SK-N-SH (cell line): Measurements from ENCODE around the gene GALNT13. TPM values are rescaled to one million over a fixed set of nuclear protein-coding genes. Genes with fewer than 3 reads are reported as not detected.

ENCODE experiments used
- CTCF ChIA-PET: fragments of 300-600, 350-600 bp; formaldehyde crosslinking; extraction: SDS; loops from one replicate; lab custom pipeline; 2021; lab: Yijun Ruan, JAX
- POLR2A ChIA-PET: fragments of 350-600 bp; sonication (Branson Sonifier 250); formaldehyde crosslinking; extraction: SDS; loops from one replicate; lab custom pipeline; 2020; ENCODE audit warnings: antibody characterized with exemption, inconsistent platforms; lab: Yijun Ruan, JAX
- DNase-seq: peaks from one replicate; pipeline ENCODE4 v3.0.0; 2012
- H2AFZ ChIP-seq: fragments of 200-600 bp; sonication (generic); 2 replicates; pipeline ENCODE4 v1.8.1; 2016; ENCODE audit warnings: antibody characterized with exemption, mild to moderate bottlenecking, low read depth
- H3F3A ChIP-seq: fragments of 200-600 bp; sonication (generic); replicated peaks from 2 replicates; pipeline ENCODE3; 2016; ENCODE audit warnings: antibody characterized with exemption, mild to moderate bottlenecking; ENCODE audit not compliant: insufficient read depth
- H3K27ac ChIP-seq, 2 experiments: fragments of 200-500 bp in 1 of 2; fragments of 200-600 bp in 1 of 2; sonication (Bioruptor generic) in 1 of 2; sonication (generic), shearing (Covaris generic) in 1 of 2; 2 replicates each; pipeline versions ENCODE4 v1.5.1 to v1.6.1; 2014 to 2016; ENCODE audit warnings: low read depth in 2 of 2, inconsistent platforms in 1 of 2, low read length in 1 of 2, mild to moderate bottlenecking in 1 of 2, mixed read lengths in 1 of 2
- H3K27me3 ChIP-seq: fragments of 200-600 bp; sonication (generic), shearing (Covaris generic); 2 replicates; pipeline ENCODE4 v1.6.1; 2016; ENCODE audit warnings: mixed run types; ENCODE audit not compliant: insufficient read depth
- H3K36me3 ChIP-seq, 2 experiments: fragments of 200-500 bp in 1 of 2; fragments of 200-600 bp in 1 of 2; sonication (Bioruptor generic) in 1 of 2; sonication (generic) in 1 of 2; replicated peaks in 1 of 2; 2 replicates each; pipeline versions ENCODE3 to v1.5.1; 2014 to 2016; ENCODE audit warnings: low read length in 1 of 2, mild to moderate bottlenecking in 1 of 2; ENCODE audit not compliant: insufficient read depth in 2 of 2, control insufficient read depth in 1 of 2
- H3K4me1 ChIP-seq, 2 experiments: fragments of 200-500 bp in 1 of 2; fragments of 200-600 bp in 1 of 2; sonication (Bioruptor generic) in 1 of 2; sonication (generic), shearing (Covaris generic) in 1 of 2; 2 replicates each; pipeline versions ENCODE4 v1.5.1 to v1.6.1; 2014 to 2016; ENCODE audit warnings: low read depth in 1 of 2, low read length in 1 of 2, mixed run types in 1 of 2; ENCODE audit not compliant: insufficient read depth in 2 of 2, control insufficient read depth in 1 of 2
- H3K4me2 ChIP-seq: fragments of 200-600 bp; sonication (generic), shearing (Covaris generic); 2 replicates; pipeline ENCODE4 v1.6.1; 2017; ENCODE audit warnings: mixed run types
- H3K4me3 ChIP-seq, 2 experiments: fragments of 200-500 bp in 1 of 2; fragments of 200-600 bp in 1 of 2; sonication (Bioruptor generic) in 1 of 2; sonication (generic), shearing (Covaris generic) in 1 of 2; 2 replicates each; pipeline versions ENCODE4 v1.5.1 to v1.8.1; 2014 to 2016; ENCODE audit warnings: low read depth in 2 of 2, inconsistent platforms in 1 of 2, low read length in 1 of 2, mild to moderate bottlenecking in 1 of 2, mixed read lengths in 1 of 2, moderate library complexity in 1 of 2
- H3K79me2 ChIP-seq: fragments of 200-600 bp; sonication (generic); 2 replicates; pipeline ENCODE4 v1.8.1; 2017; ENCODE audit warnings: mild to moderate bottlenecking; ENCODE audit not compliant: insufficient read depth
- H3K9ac ChIP-seq: fragments of 200-600 bp; sonication (generic); 2 replicates; pipeline ENCODE4 v1.6.1; 2017; ENCODE audit warnings: mixed run types
- H3K9me2 ChIP-seq: fragments of 200-600 bp; sonication (generic); 2 replicates; pipeline ENCODE4 v1.6.1; 2017; ENCODE audit warnings: mixed run types
- H3K9me3 ChIP-seq: fragments of 200-600 bp; sonication (generic); 2 replicates; pipeline ENCODE4 v1.6.1; 2017; ENCODE audit warnings: mixed run types, mild to moderate bottlenecking, moderate library complexity
- H4K20me1 ChIP-seq: fragments of 200-600 bp; sonication (generic); 2 replicates; pipeline ENCODE4 v1.6.1; 2017; ENCODE audit warnings: mild to moderate bottlenecking, mixed run types; ENCODE audit not compliant: insufficient read depth
- ELF1 ChIP-seq: IDR thresholded peaks from 2 replicates; pipeline ENCODE4 v1.4.0; 2012
- EZH2phosphoT487 ChIP-seq: fragments of 200-600 bp; sonication (generic); IDR thresholded peaks from 2 replicates; pipeline ENCODE4 v1.6.1; 2017; ENCODE audit warnings: low read depth, mixed run types, mild to moderate bottlenecking, antibody characterized with exemption, moderate library complexity, borderline replicate concordance
- GABPA ChIP-seq: IDR thresholded peaks from 2 replicates; pipeline ENCODE4 v1.4.0; 2012; ENCODE audit warnings: low read depth, mild to moderate bottlenecking
- GATA2 ChIP-seq: sonication (generic); formaldehyde crosslinking; IDR thresholded peaks from 2 replicates; pipeline ENCODE4 v1.5.0; 2020; ENCODE audit warnings: mild to moderate bottlenecking, missing genetic modification reagents
- JUND ChIP-seq: IDR thresholded peaks from 2 replicates; pipeline ENCODE4 v1.4.0; 2012
- MEF2A ChIP-seq: IDR thresholded peaks from 2 replicates; pipeline ENCODE4 v1.4.0; 2012; ENCODE audit warnings: low read depth, borderline replicate concordance
- MXI1 ChIP-seq: IDR thresholded peaks from 2 replicates; pipeline ENCODE4 v1.6.1; 2012; ENCODE audit warnings: mild to moderate bottlenecking, low read depth, low read length, improper control_type of control experiment
- NFIC ChIP-seq: IDR thresholded peaks from 2 replicates; pipeline ENCODE4 v1.4.0; 2012; ENCODE audit warnings: borderline replicate concordance
- NRF1 ChIP-seq: IDR thresholded peaks from 2 replicates; pipeline ENCODE4 v1.6.1; 2012; ENCODE audit warnings: low read depth, mild to moderate bottlenecking, low read length
- POLR2AphosphoS5 ChIP-seq: IDR thresholded peaks from 2 replicates; pipeline ENCODE4 v1.6.1; 2012; ENCODE audit warnings: low read depth, low read length
- RAD21 ChIP-seq: IDR thresholded peaks from 2 replicates; pipeline ENCODE4 v1.6.1; 2012; ENCODE audit warnings: mild to moderate bottlenecking, low read length
- RCOR1 ChIP-seq: fragments of 150-350 bp; IDR thresholded peaks from 2 replicates; pipeline ENCODE4 v1.6.1; 2017; ENCODE audit warnings: antibody characterized with exemption, low read length
- SMC3 ChIP-seq: IDR thresholded peaks from 2 replicates; pipeline ENCODE4 v1.6.1; 2012; ENCODE audit warnings: low read depth, low read length, improper control_type of control experiment
- TAF1 ChIP-seq: IDR thresholded peaks from 2 replicates; pipeline ENCODE4 v1.6.1; 2012; ENCODE audit warnings: low read depth, mild to moderate bottlenecking, low read length, moderate library complexity, borderline replicate concordance
- YY1 ChIP-seq: IDR thresholded peaks from 2 replicates; pipeline ENCODE4 v1.4.0; 2012; ENCODE audit warnings: low read depth, mild to moderate bottlenecking
- WGBS: methylation state at CpG from one replicate; pipeline ENCODE4 v1.1.6; 2017; ENCODE audit warnings: low lambda C conversion rate; 5-methylcytosine and 5-hydroxymethylcytosine counted together
- polyA plus RNA-seq, 3 experiments: library from polyadenylated mRNA; depleted of rRNA; stranded (reverse); fragments of >200 nt; gene quantifications; 2 replicates each; pipeline ENCODE4 v1.2.3, GENCODE V29; 2012
- TF ChIP-seq, protein P1 (sequence below): fragments of 150-350 bp; IDR thresholded peaks from 2 replicates; pipeline ENCODE4 v1.6.1; 2016; ENCODE audit warnings: mild to moderate bottlenecking, low read depth, low read length
- TF ChIP-seq, protein P2 (sequence below): IDR thresholded peaks from 2 replicates; pipeline ENCODE4 v1.4.0; 2012; ENCODE audit warnings: low read depth
- TF ChIP-seq, protein P3 (sequence below): IDR thresholded peaks from 2 replicates; pipeline ENCODE4 v1.6.1; 2012; ENCODE audit warnings: mild to moderate bottlenecking, low read depth, low read length, moderate library complexity

Gene GALNT13
- polyA plus RNA-seq, 1 of the 3 experiments (the other 2 are of a cell fraction), result 0.33 TPM

DNA sequence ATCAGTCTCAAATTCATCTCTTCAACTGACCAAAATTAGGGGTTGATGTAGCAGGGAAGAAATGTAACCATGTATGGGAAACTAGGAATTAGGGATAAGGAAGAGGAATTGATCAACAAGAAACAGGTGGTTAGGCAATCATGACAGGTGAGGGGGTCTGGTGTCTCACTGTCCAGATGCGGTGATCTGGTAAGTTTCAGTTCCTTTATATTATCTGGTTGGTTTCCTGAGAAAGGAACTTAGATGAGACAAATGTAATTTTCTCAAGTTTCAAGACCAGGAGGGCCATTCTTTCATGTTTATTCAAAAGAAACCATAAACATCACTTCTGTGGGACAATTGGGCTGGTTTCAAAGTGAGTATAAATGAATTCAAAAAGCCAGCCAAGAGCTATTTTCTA, 520.5 kb downstream of the GALNT13 start:
- no peak overlapping the region for H3K4me2 ChIP-seq
- H3K36me3 ChIP-seq, result no peaks in the 10 kb centered on the region
- ChIA-PET POLR2A (no interaction called here), CTCF (no interaction called here)
- no peak for TF ChIP-seq GATA2
- TF ChIP-seq, protein P1, sequence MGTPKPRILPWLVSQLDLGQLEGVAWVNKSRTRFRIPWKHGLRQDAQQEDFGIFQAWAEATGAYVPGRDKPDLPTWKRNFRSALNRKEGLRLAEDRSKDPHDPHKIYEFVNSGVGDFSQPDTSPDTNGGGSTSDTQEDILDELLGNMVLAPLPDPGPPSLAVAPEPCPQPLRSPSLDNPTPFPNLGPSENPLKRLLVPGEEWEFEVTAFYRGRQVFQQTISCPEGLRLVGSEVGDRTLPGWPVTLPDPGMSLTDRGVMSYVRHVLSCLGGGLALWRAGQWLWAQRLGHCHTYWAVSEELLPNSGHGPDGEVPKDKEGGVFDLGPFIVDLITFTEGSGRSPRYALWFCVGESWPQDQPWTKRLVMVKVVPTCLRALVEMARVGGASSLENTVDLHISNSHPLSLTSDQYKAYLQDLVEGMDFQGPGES, result no peak
- TF ChIP-seq RCOR1, result no peak
- no peak for TF ChIP-seq GABPA
- TF ChIP-seq, protein P2, sequence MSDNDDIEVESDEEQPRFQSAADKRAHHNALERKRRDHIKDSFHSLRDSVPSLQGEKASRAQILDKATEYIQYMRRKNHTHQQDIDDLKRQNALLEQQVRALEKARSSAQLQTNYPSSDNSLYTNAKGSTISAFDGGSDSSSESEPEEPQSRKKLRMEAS, result no peak
- no peak for TF ChIP-seq MXI1
- TF ChIP-seq, protein P3, sequence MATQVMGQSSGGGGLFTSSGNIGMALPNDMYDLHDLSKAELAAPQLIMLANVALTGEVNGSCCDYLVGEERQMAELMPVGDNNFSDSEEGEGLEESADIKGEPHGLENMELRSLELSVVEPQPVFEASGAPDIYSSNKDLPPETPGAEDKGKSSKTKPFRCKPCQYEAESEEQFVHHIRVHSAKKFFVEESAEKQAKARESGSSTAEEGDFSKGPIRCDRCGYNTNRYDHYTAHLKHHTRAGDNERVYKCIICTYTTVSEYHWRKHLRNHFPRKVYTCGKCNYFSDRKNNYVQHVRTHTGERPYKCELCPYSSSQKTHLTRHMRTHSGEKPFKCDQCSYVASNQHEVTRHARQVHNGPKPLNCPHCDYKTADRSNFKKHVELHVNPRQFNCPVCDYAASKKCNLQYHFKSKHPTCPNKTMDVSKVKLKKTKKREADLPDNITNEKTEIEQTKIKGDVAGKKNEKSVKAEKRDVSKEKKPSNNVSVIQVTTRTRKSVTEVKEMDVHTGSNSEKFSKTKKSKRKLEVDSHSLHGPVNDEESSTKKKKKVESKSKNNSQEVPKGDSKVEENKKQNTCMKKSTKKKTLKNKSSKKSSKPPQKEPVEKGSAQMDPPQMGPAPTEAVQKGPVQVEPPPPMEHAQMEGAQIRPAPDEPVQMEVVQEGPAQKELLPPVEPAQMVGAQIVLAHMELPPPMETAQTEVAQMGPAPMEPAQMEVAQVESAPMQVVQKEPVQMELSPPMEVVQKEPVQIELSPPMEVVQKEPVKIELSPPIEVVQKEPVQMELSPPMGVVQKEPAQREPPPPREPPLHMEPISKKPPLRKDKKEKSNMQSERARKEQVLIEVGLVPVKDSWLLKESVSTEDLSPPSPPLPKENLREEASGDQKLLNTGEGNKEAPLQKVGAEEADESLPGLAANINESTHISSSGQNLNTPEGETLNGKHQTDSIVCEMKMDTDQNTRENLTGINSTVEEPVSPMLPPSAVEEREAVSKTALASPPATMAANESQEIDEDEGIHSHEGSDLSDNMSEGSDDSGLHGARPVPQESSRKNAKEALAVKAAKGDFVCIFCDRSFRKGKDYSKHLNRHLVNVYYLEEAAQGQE, result no peak
- TF ChIP-seq RAD21, result no peak
- TF ChIP-seq MEF2A, result no peak
- TF ChIP-seq SMC3, result no peak
- TF ChIP-seq NRF1, result no peak
- TF ChIP-seq ELF1, result no peak
- TF ChIP-seq POLR2AphosphoS5, result no peak
- no peak for TF ChIP-seq TAF1
- TF ChIP-seq EZH2phosphoT487, result no peak
- TF ChIP-seq JUND, result no peak
- no peak for TF ChIP-seq YY1
- no peak for TF ChIP-seq NFIC
- no peak overlapping the region for H3K27ac ChIP-seq
- H4K20me1 ChIP-seq, result no peaks in the 10 kb centered on the region
- H3K79me2 ChIP-seq, result no peaks in the 10 kb centered on the region
- H3K9ac ChIP-seq, result no peak overlapping the region
- no peaks in the 10 kb centered on the region for H3F3A ChIP-seq
- H3K27me3 ChIP-seq, result no peaks in the 10 kb centered on the region
- no peaks in the 10 kb centered on the region for H3K9me2 ChIP-seq
- no peak overlapping the region for H3K4me3 ChIP-seq
- no peak for DNase-seq
- H3K4me1 ChIP-seq, result no peaks in the 10 kb centered on the region
- H3K9me3 ChIP-seq, result no peaks in the 10 kb centered on the region
- H2AFZ ChIP-seq, result no peak overlapping the region
- WGBS, result 47% methylated on average over 1 of the region's 1 CpG
